Measurements from ENCODE around the gene AGMAT. TPM values are rescaled to one million over a fixed set of nuclear protein-coding genes. Genes with fewer than 3 reads are reported as not detected.
A peak's percentile ranks its signal among the peaks of the same experiment; 100 is the strongest.

The AGMAT gene
- 34.4 and 34.5 TPM in 2 replicates for total RNA-seq

- Mint-ChIP-seq H3K36me3 (ENCODE audit: low read depth) (peaks cover 27% of the 10 kb centered on the region), H3K4me3 (peak within 1 kb of the TSS; percentile 89), H3K4me1 (ENCODE audit: low read depth) (peaks cover 26% of the 10 kb centered on the region), H3K27me3 (ENCODE audit: insufficient read depth) (no peaks in the 10 kb centered on the region), H3K9me3 (no peaks in the 10 kb centered on the region), H3K27ac (peak within 1 kb of the TSS; percentile 89)
- intact Hi-C loops (cut with micrococcal nuclease): loop anchor here (1.0 to 2.0 kb wide), 3 partner anchors 18 to 58 kb away; partner anchors contain the start of genes DDI2 and DNAJC16
- DNase-seq (ENCODE audit: low spot score): peak; percentile 43
Observed at GRCh38 chr1:15584489-15585363, at the start of gene AGMAT. TSS of gene AGMAT (minus strand) at chr1:15585051. CDS start at chr1:15584967, 84 bp downstream.

GRCh38 chr1:15633756-15634420 is 49.0 kb upstream of the AGMAT start:
- no peak overlapping the region for H3K27ac Mint-ChIP-seq
- peaks cover 52% of the 10 kb centered on the region for H3K36me3 Mint-ChIP-seq (ENCODE audit: low read depth)
- H3K4me3 Mint-ChIP-seq: no peak overlapping the region
- intact Hi-C loops (cut with micrococcal nuclease): no loop called here
- no peaks in the 10 kb centered on the region for H3K4me1 Mint-ChIP-seq (ENCODE audit: low read depth)
- DNase-seq (ENCODE audit: low spot score): no peak
- H3K9me3 Mint-ChIP-seq: no peaks in the 10 kb centered on the region
- no peaks in the 10 kb centered on the region for H3K27me3 Mint-ChIP-seq (ENCODE audit: insufficient read depth)

- no peaks in the 10 kb centered on the region for H3K27me3 Mint-ChIP-seq (ENCODE audit: insufficient read depth)
- intact Hi-C loops (cut with micrococcal nuclease): no loop called here
- peak overlapping the region; percentile 11 for H3K27ac Mint-ChIP-seq
- H3K9me3 Mint-ChIP-seq: no peaks in the 10 kb centered on the region
- peaks cover 29% of the 10 kb centered on the region for H3K36me3 Mint-ChIP-seq (ENCODE audit: low read depth)
- peaks cover 37% of the 10 kb centered on the region for H3K4me1 Mint-ChIP-seq (ENCODE audit: low read depth)
- DNase-seq (ENCODE audit: low spot score): no peak
- H3K4me3 Mint-ChIP-seq: no peak overlapping the region
Observed at GRCh38 chr1:15628003-15628402, 43.2 kb upstream of the AGMAT start.

- Mint-ChIP-seq H3K27me3 (ENCODE audit: insufficient read depth) (no peaks in the 10 kb centered on the region), H3K4me3 (no peak overlapping the region), H3K36me3 (ENCODE audit: low read depth) (peaks cover 30% of the 10 kb centered on the region), H3K27ac (peak overlapping the region; percentile 11), H3K9me3 (no peaks in the 10 kb centered on the region), H3K4me1 (ENCODE audit: low read depth) (peaks cover 42% of the 10 kb centered on the region)
- no peak for DNase-seq (ENCODE audit: low spot score)
- intact Hi-C loops (cut with micrococcal nuclease): no loop called here
Observed at GRCh38 chr1:15627343-15627988, 42.6 kb upstream of the AGMAT start.

GRCh38 chr1:15626269-15626950 is 41.6 kb upstream of the AGMAT start:
- no peak for DNase-seq (ENCODE audit: low spot score)
- Mint-ChIP-seq H3K27ac (no peak overlapping the region), H3K9me3 (no peaks in the 10 kb centered on the region), H3K4me3 (no peak overlapping the region), H3K4me1 (ENCODE audit: low read depth) (peaks cover 51% of the 10 kb centered on the region), H3K36me3 (ENCODE audit: low read depth) (peaks cover 26% of the 10 kb centered on the region), H3K27me3 (ENCODE audit: insufficient read depth) (no peaks in the 10 kb centered on the region)
- intact Hi-C loops (cut with micrococcal nuclease): no loop called here

GRCh38 chr1:15625056-15625917 is 40.4 kb upstream of the AGMAT start:
- Mint-ChIP-seq H3K27ac (no peak overlapping the region), H3K9me3 (no peaks in the 10 kb centered on the region), H3K4me3 (no peak overlapping the region), H3K27me3 (ENCODE audit: insufficient read depth) (no peaks in the 10 kb centered on the region), H3K4me1 (ENCODE audit: low read depth) (peaks cover 62% of the 10 kb centered on the region), H3K36me3 (ENCODE audit: low read depth) (peaks cover 24% of the 10 kb centered on the region)
- intact Hi-C loops (cut with micrococcal nuclease): no loop called here
- no peak for DNase-seq (ENCODE audit: low spot score)

GRCh38 chr1:15624133-15624714 is 39.4 kb upstream of the AGMAT start:
- H3K27ac Mint-ChIP-seq: no peak overlapping the region
- no peak for DNase-seq (ENCODE audit: low spot score)
- H3K9me3 Mint-ChIP-seq: no peaks in the 10 kb centered on the region
- H3K4me3 Mint-ChIP-seq: no peak overlapping the region
- peaks cover 69% of the 10 kb centered on the region for H3K4me1 Mint-ChIP-seq (ENCODE audit: low read depth)
- H3K27me3 Mint-ChIP-seq (ENCODE audit: insufficient read depth): no peaks in the 10 kb centered on the region
- intact Hi-C loops (cut with micrococcal nuclease): no loop called here
- peaks cover 21% of the 10 kb centered on the region for H3K36me3 Mint-ChIP-seq (ENCODE audit: low read depth)

- intact Hi-C loops (cut with micrococcal nuclease): loop anchor here (2.0 kb wide), 1 partner anchor 25 kb away; no protein-coding TSS in a partner anchor
- H3K27ac Mint-ChIP-seq: no peak overlapping the region
- no peak for DNase-seq (ENCODE audit: low spot score)
- peaks cover 19% of the 10 kb centered on the region for H3K36me3 Mint-ChIP-seq (ENCODE audit: low read depth)
- no peaks in the 10 kb centered on the region for H3K9me3 Mint-ChIP-seq
- H3K27me3 Mint-ChIP-seq (ENCODE audit: insufficient read depth): no peaks in the 10 kb centered on the region
- peaks cover 76% of the 10 kb centered on the region for H3K4me1 Mint-ChIP-seq (ENCODE audit: low read depth)
- no peak overlapping the region for H3K4me3 Mint-ChIP-seq
Observed at GRCh38 chr1:15623435-15623834, 38.6 kb upstream of the AGMAT start.

- Mint-ChIP-seq H3K4me1 (ENCODE audit: low read depth) (peaks cover 75% of the 10 kb centered on the region), H3K27me3 (ENCODE audit: insufficient read depth) (no peaks in the 10 kb centered on the region), H3K9me3 (no peaks in the 10 kb centered on the region), H3K36me3 (ENCODE audit: low read depth) (peaks cover 19% of the 10 kb centered on the region), H3K4me3 (no peak overlapping the region), H3K27ac (no peak overlapping the region)
- intact Hi-C loops (cut with micrococcal nuclease): loop anchor here (2.0 kb wide), 1 partner anchor 26 kb away; no protein-coding TSS in a partner anchor
- no peak for DNase-seq (ENCODE audit: low spot score)
Observed at GRCh38 chr1:15622712-15623373, 38.0 kb upstream of the AGMAT start.

- Mint-ChIP-seq H3K27ac (no peak overlapping the region), H3K9me3 (no peaks in the 10 kb centered on the region), H3K36me3 (ENCODE audit: low read depth) (peaks cover 18% of the 10 kb centered on the region), H3K4me3 (no peak overlapping the region), H3K4me1 (ENCODE audit: low read depth) (peaks cover 67% of the 10 kb centered on the region), H3K27me3 (ENCODE audit: insufficient read depth) (no peaks in the 10 kb centered on the region)
- intact Hi-C loops (cut with micrococcal nuclease): loop anchor here (2.0 kb wide), 1 partner anchor 27 kb away; no protein-coding TSS in a partner anchor
- no peak for DNase-seq (ENCODE audit: low spot score)
Observed at GRCh38 chr1:15621975-15622374, 37.1 kb upstream of the AGMAT start.
